SK-N-MC (cell line): Measurements from ENCODE around the gene CTF1.

Source experiments
- EZH2 ChIP-seq: fragments of 200-600 bp; sonication (generic); IDR thresholded peaks from one replicate; pipeline ENCODE4 v1.6.1; 2017; ENCODE audit warnings: antibody characterized with exemption
- POLR2AphosphoS5 ChIP-seq: IDR thresholded peaks from 2 replicates; pipeline ENCODE4 v1.6.1; 2012; ENCODE audit warnings: mild to moderate bottlenecking, low read depth, low read length, borderline replicate concordance

GRCh38 chr16:30951750-30952149 is 55.3 kb downstream of the CTF1 start:
- TF ChIP-seq POLR2AphosphoS5 (no peak), EZH2 (no peak)
